GM19468 (cell line): ENCODE measurements around the gene TERT.
"Not testable (repeated sequence)": the region's sequence is repeated elsewhere in the genome, so short reads cannot be mapped to it uniquely, and the experiment has no call there.

Source experiments
- ATAC-seq: cut with Tn5 transposase; IDR thresholded peaks from one replicate; pipeline ENCODE4 v1.9.1; 2021; ENCODE audit warnings: mild to moderate bottlenecking, moderate library complexity, moderate number of reproducible peaks; ENCODE audit not compliant: unreplicated experiment; ENCODE audit errors: extremely low read depth

TERT gene

GRCh38 chr5:1267464-1267863 lies 27.4 kb downstream of the TERT start:
- not testable (repeated sequence) for ATAC-seq

GRCh38 chr5:1266791-1267190 lies 28.1 kb downstream of the TERT start:
- ATAC-seq = no peak

- no peak for ATAC-seq
Measured at GRCh38 chr5:1265461-1266455, 29.1 kb downstream of the TERT start.

GRCh38 chr5:1265026-1265425 lies 29.8 kb downstream of the TERT start:
- no peak for ATAC-seq

- ATAC-seq = no peak
Measured at GRCh38 chr5:1264211-1264610, 30.7 kb downstream of the TERT start.

GRCh38 chr5:1262381-1262780 lies 32.5 kb downstream of the TERT start:
- no peak for ATAC-seq

- no peak for ATAC-seq
Measured at GRCh38 chr5:1261643-1262042, 33.2 kb downstream of the TERT start.

- no peak for ATAC-seq
Measured at GRCh38 chr5:1259806-1260480, 34.9 kb downstream of the TERT start.

- no peak for ATAC-seq
Measured at GRCh38 chr5:1257841-1258240, 37.0 kb downstream of the TERT start.

- ATAC-seq = no peak
Measured at GRCh38 chr5:1257363-1257762, 37.5 kb downstream of the TERT start.

GRCh38 chr5:1256776-1257175 lies 38.1 kb downstream of the TERT start:
- ATAC-seq = no peak

- no peak for ATAC-seq
Measured at GRCh38 chr5:1255081-1255561, 39.7 kb downstream of the TERT start.

- ATAC-seq = no peak
Measured at GRCh38 chr5:1254196-1254595, 40.7 kb downstream of the TERT start.

- ATAC-seq = no peak
Measured at GRCh38 chr5:1253456-1254105, 41.3 kb downstream of the TERT start.

GRCh38 chr5:1252681-1253080 lies 42.2 kb downstream of the TERT start:
- ATAC-seq = no peak

- ATAC-seq = no peak
Measured at GRCh38 chr5:1251678-1252580, 42.9 kb downstream of the TERT start.

GRCh38 chr5:1249366-1250280 lies 45.2 kb downstream of the TERT start:
- ATAC-seq = no peak

GRCh38 chr5:1247811-1248210 lies 47.1 kb downstream of the TERT start:
- ATAC-seq = no peak
